ENCODE data around the gene MTM1.

Gene MTM1

GRCh38 chrX:150551963-150552362 lies 16.5 kb upstream of the MTM1 start:
- Histone ChIP-seq H3K9ac (ENCODE audit: low read length) (no peak overlapping the region), H3K27me3 (ENCODE audit: control insufficient read depth, insufficient read depth, low read length) (peaks cover 53% of the 10 kb centered on the region), H3K36me3 (ENCODE audit: control insufficient read depth, insufficient read depth, low read length) (no peaks in the 10 kb centered on the region), H3K27ac (ENCODE audit: low read depth, low read length) (no peak overlapping the region), H3K4me1 (ENCODE audit: control insufficient read depth, insufficient read depth, low read length) (peaks cover 19% of the 10 kb centered on the region), H3K4me3 (ENCODE audit: low read depth, low read length) (no peak overlapping the region), H3K9me3 (ENCODE audit: control insufficient read depth, insufficient read depth, low read depth, low read length) (no peaks in the 10 kb centered on the region)

- Histone ChIP-seq H3K4me3 (ENCODE audit: low read depth, low read length) (peak overlapping the region; percentile 44), H3K9me3 (ENCODE audit: control insufficient read depth, insufficient read depth, low read depth, low read length) (no peaks in the 10 kb centered on the region), H3K36me3 (ENCODE audit: control insufficient read depth, insufficient read depth, low read length) (no peaks in the 10 kb centered on the region), H3K27me3 (ENCODE audit: control insufficient read depth, insufficient read depth, low read length) (peaks cover 8% of the 10 kb centered on the region; the same call in 1 of the 2 replicates), H3K9ac (ENCODE audit: low read length) (no peak overlapping the region), H3K27ac (ENCODE audit: low read depth, low read length) (no peak overlapping the region), H3K4me1 (ENCODE audit: control insufficient read depth, insufficient read depth, low read length) (peaks cover 10% of the 10 kb centered on the region; the same call in 1 of the 2 replicates)
Measured at GRCh38 chrX:150558424-150558823, 10.0 kb upstream of the MTM1 start.

- Histone ChIP-seq H3K27ac (ENCODE audit: low read depth, low read length) (no peak overlapping the region), H3K4me3 (ENCODE audit: low read depth, low read length) (no peak overlapping the region), H3K9ac (ENCODE audit: low read length) (no peak overlapping the region)
Measured at GRCh38 chrX:150564838-150565237, 3.6 kb upstream of the MTM1 start.

GRCh38 chrX:150565551-150565950 lies 2.9 kb upstream of the MTM1 start:
- Histone ChIP-seq H3K36me3 (ENCODE audit: control insufficient read depth, insufficient read depth, low read length) (no peaks in the 10 kb centered on the region), H3K9ac (ENCODE audit: low read length) (peak overlapping the region; percentile 70), H3K9me3 (ENCODE audit: control insufficient read depth, insufficient read depth, low read depth, low read length) (no peaks in the 10 kb centered on the region), H3K27ac (ENCODE audit: low read depth, low read length) (peak overlapping the region; percentile 41; the same call in 1 of the 2 replicates), H3K4me1 (ENCODE audit: control insufficient read depth, insufficient read depth, low read length) (peaks cover 36% of the 10 kb centered on the region), H3K4me3 (ENCODE audit: low read depth, low read length) (peak overlapping the region; percentile 29; the same call in 1 of the 2 replicates), H3K27me3 (ENCODE audit: control insufficient read depth, insufficient read depth, low read length) (no peaks in the 10 kb centered on the region; the same call in 1 of the 2 replicates)

More at GRCh38 chrX:150564838-150565237, 3.6 kb upstream of the MTM1 start:
- Histone ChIP-seq H3K9me3 (ENCODE audit: control insufficient read depth, insufficient read depth, low read depth, low read length) (no peaks in the 10 kb centered on the region), H3K4me1 (ENCODE audit: control insufficient read depth, insufficient read depth, low read length) (peaks cover 33% of the 10 kb centered on the region), H3K27me3 (ENCODE audit: control insufficient read depth, insufficient read depth, low read length) (no peaks in the 10 kb centered on the region; the same call in 1 of the 2 replicates), H3K36me3 (ENCODE audit: control insufficient read depth, insufficient read depth, low read length) (no peaks in the 10 kb centered on the region)

GRCh38 chrX:150566734-150567182 lies 1.7 kb upstream of the MTM1 start:
- peak overlapping the region; percentile 70 for H3K9ac ChIP-seq (ENCODE audit: low read length)
- no peaks in the 10 kb centered on the region; the same call in 1 of the 2 replicates for H3K27me3 ChIP-seq (ENCODE audit: control insufficient read depth, insufficient read depth, low read length)
- peak overlapping the region; percentile 89; the same call in 1 of the 2 replicates for H3K27ac ChIP-seq (ENCODE audit: low read depth, low read length)
- no peaks in the 10 kb centered on the region for H3K36me3 ChIP-seq (ENCODE audit: control insufficient read depth, insufficient read depth, low read length)
- peaks cover 48% of the 10 kb centered on the region for H3K4me1 ChIP-seq (ENCODE audit: control insufficient read depth, insufficient read depth, low read length)
- H3K4me3 ChIP-seq (ENCODE audit: low read depth, low read length): peak overlapping the region; percentile 35; the same call in 1 of the 2 replicates
- H3K9me3 ChIP-seq (ENCODE audit: control insufficient read depth, insufficient read depth, low read depth, low read length): no peaks in the 10 kb centered on the region

- peak overlapping the region; percentile 89; the same call in 1 of the 2 replicates for H3K27ac ChIP-seq (ENCODE audit: low read depth, low read length)
- H3K9ac ChIP-seq (ENCODE audit: low read length): peak overlapping the region; percentile 38
- no peaks in the 10 kb centered on the region for H3K9me3 ChIP-seq (ENCODE audit: control insufficient read depth, insufficient read depth, low read depth, low read length)
- H3K36me3 ChIP-seq (ENCODE audit: control insufficient read depth, insufficient read depth, low read length): no peaks in the 10 kb centered on the region
- H3K4me3 ChIP-seq (ENCODE audit: low read depth, low read length): peak overlapping the region; percentile 33
- H3K4me1 ChIP-seq (ENCODE audit: control insufficient read depth, insufficient read depth, low read length): peaks cover 57% of the 10 kb centered on the region
- no peaks in the 10 kb centered on the region; the same call in 1 of the 2 replicates for H3K27me3 ChIP-seq (ENCODE audit: control insufficient read depth, insufficient read depth, low read length)
Measured at GRCh38 chrX:150567645-150568319, 639 bp upstream of the MTM1 start.

GRCh38 chrX:150569155-150569477 lies 695 bp downstream of the MTM1 start:
- H3K27ac ChIP-seq (ENCODE audit: low read depth, low read length): peak overlapping the region; percentile 48; the same call in 1 of the 2 replicates
- H3K9ac ChIP-seq (ENCODE audit: low read length): peak overlapping the region; percentile 82
- no peaks in the 10 kb centered on the region for H3K36me3 ChIP-seq (ENCODE audit: control insufficient read depth, insufficient read depth, low read length)

GRCh38 chrX:150570512-150570911 lies 2.1 kb downstream of the MTM1 start:
- Histone ChIP-seq H3K4me1 (ENCODE audit: control insufficient read depth, insufficient read depth, low read length) (peaks cover 77% of the 10 kb centered on the region), H3K27ac (ENCODE audit: low read depth, low read length) (no peak overlapping the region), H3K27me3 (ENCODE audit: control insufficient read depth, insufficient read depth, low read length) (no peaks in the 10 kb centered on the region; the same call in 1 of the 2 replicates), H3K36me3 (ENCODE audit: control insufficient read depth, insufficient read depth, low read length) (no peaks in the 10 kb centered on the region), H3K4me3 (ENCODE audit: low read depth, low read length) (peak overlapping the region; percentile 5; the same call in 1 of the 2 replicates), H3K9ac (ENCODE audit: low read length) (no peak overlapping the region), H3K9me3 (ENCODE audit: control insufficient read depth, insufficient read depth, low read depth, low read length) (no peaks in the 10 kb centered on the region)

More at GRCh38 chrX:150569155-150569477, 695 bp downstream of the MTM1 start:
- no peaks in the 10 kb centered on the region; the same call in 1 of the 2 replicates for H3K27me3 ChIP-seq (ENCODE audit: control insufficient read depth, insufficient read depth, low read length)
- no peaks in the 10 kb centered on the region for H3K9me3 ChIP-seq (ENCODE audit: control insufficient read depth, insufficient read depth, low read depth, low read length)
- peak overlapping the region; percentile 87 for H3K4me3 ChIP-seq (ENCODE audit: low read depth, low read length)
- H3K4me1 ChIP-seq (ENCODE audit: control insufficient read depth, insufficient read depth, low read length): peaks cover 71% of the 10 kb centered on the region

GRCh38 chrX:150572206-150572605 lies 3.8 kb downstream of the MTM1 start:
- Histone ChIP-seq H3K9me3 (ENCODE audit: control insufficient read depth, insufficient read depth, low read depth, low read length) (no peaks in the 10 kb centered on the region; the same call in 1 of the 2 replicates), H3K27me3 (ENCODE audit: control insufficient read depth, insufficient read depth, low read length) (no peaks in the 10 kb centered on the region; the same call in 1 of the 2 replicates), H3K4me1 (ENCODE audit: control insufficient read depth, insufficient read depth, low read length) (peaks cover 72% of the 10 kb centered on the region), H3K36me3 (ENCODE audit: control insufficient read depth, insufficient read depth, low read length) (no peaks in the 10 kb centered on the region), H3K4me3 (ENCODE audit: low read depth, low read length) (peak overlapping the region; percentile 19; the same call in 1 of the 2 replicates), H3K27ac (ENCODE audit: low read depth, low read length) (no peak overlapping the region), H3K9ac (ENCODE audit: low read length) (no peak overlapping the region)

- peaks cover 64% of the 10 kb centered on the region for H3K4me1 ChIP-seq (ENCODE audit: control insufficient read depth, insufficient read depth, low read length)
Measured at GRCh38 chrX:150573106-150573505, 4.7 kb downstream of the MTM1 start.

GRCh38 chrX:150573702-150574101 lies 5.3 kb downstream of the MTM1 start:
- Histone ChIP-seq H3K9ac (ENCODE audit: low read length) (no peak overlapping the region), H3K4me1 (ENCODE audit: control insufficient read depth, insufficient read depth, low read length) (peaks cover 64% of the 10 kb centered on the region), H3K9me3 (ENCODE audit: control insufficient read depth, insufficient read depth, low read depth, low read length) (peaks cover 8% of the 10 kb centered on the region), H3K27me3 (ENCODE audit: control insufficient read depth, insufficient read depth, low read length) (no peaks in the 10 kb centered on the region; the same call in 1 of the 2 replicates), H3K4me3 (ENCODE audit: low read depth, low read length) (peak overlapping the region; percentile 21; the same call in 1 of the 2 replicates), H3K27ac (ENCODE audit: low read depth, low read length) (peak overlapping the region; percentile 11; the same call in 1 of the 2 replicates), H3K36me3 (ENCODE audit: control insufficient read depth, insufficient read depth, low read length) (no peaks in the 10 kb centered on the region; the same call in 1 of the 2 replicates)

More at GRCh38 chrX:150573106-150573505, 4.7 kb downstream of the MTM1 start:
- H3K9ac ChIP-seq (ENCODE audit: low read length): no peak overlapping the region
- H3K36me3 ChIP-seq (ENCODE audit: control insufficient read depth, insufficient read depth, low read length): no peaks in the 10 kb centered on the region; the same call in 1 of the 2 replicates
- no peak overlapping the region for H3K4me3 ChIP-seq (ENCODE audit: low read depth, low read length)
- no peaks in the 10 kb centered on the region; the same call in 1 of the 2 replicates for H3K27me3 ChIP-seq (ENCODE audit: control insufficient read depth, insufficient read depth, low read length)
- H3K9me3 ChIP-seq (ENCODE audit: control insufficient read depth, insufficient read depth, low read depth, low read length): peaks cover 2% of the 10 kb centered on the region
- no peak overlapping the region for H3K27ac ChIP-seq (ENCODE audit: low read depth, low read length)
